Measurements from ENCODE around the gene POM121C. TPM values are rescaled to one million over a fixed set of nuclear protein-coding genes. Genes with fewer than 3 reads are reported as not detected.
"Not testable (repeated sequence)": the region's sequence is repeated elsewhere in the genome, so short reads cannot be mapped to it uniquely, and the experiment has no call there.

Gene POM121C
- polyA plus RNA-seq, 3 donors from 2014 or later = 3.8 to 38.0 (median 5.1) TPM

DNA sequence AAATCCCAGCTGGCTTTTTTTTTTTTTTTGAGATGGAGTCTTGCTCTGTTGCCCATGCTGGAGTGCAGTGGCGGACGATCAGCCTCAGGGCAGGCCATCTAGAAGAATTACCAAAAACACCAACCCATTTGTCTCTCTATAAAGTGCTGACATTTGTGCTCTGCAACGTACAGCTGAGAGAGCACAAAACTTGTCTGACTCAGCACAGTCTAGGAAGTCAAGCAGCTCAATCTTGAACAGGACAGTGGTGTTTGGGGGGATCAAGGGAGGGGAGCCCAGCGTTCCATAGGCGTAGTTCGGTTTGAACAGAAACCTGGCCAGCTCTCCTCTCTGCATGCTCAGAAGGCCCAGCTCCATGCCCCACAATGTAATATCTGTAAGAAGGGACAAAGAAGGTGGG is 92.9 kb downstream of the POM121C start:
- not testable (repeated sequence) for H3K27me3 Mint-ChIP-seq (ENCODE audit: low read depth in 3 of 3); H3K4me1 Mint-ChIP-seq; H3K9me3 Mint-ChIP-seq; H3K4me3 Mint-ChIP-seq; H3K27ac Mint-ChIP-seq; H3K36me3 Mint-ChIP-seq; DNase-seq

- not testable (repeated sequence) for H3K36me3 Mint-ChIP-seq; H3K27me3 Mint-ChIP-seq (ENCODE audit: low read depth in 3 of 3); H3K4me1 Mint-ChIP-seq; H3K4me3 Mint-ChIP-seq; DNase-seq; H3K9me3 Mint-ChIP-seq; H3K27ac Mint-ChIP-seq
These were observed 111.4 kb downstream of the POM121C start for GRCh38 chr7:75374519-75375317.

DNA sequence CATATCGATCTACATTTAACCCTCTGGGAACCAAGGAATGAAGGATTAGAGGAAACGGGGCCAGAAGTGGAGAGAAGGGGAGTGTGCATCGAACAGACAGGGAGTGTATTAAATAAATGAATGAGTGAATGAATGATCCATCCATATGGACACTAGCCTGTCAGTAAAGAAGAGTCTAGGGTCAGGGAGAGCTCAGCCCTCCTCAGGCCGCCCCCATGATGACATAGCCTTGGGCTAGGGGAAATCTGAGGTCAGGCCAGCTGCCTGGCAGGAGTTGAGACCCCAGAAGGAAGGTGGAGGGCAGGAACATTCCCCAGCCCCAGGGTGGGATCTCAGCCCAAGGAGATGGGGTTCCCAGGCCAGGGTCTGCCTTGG is 112.0 kb downstream of the POM121C start:
- not testable (repeated sequence) for H3K27ac Mint-ChIP-seq

DNA sequence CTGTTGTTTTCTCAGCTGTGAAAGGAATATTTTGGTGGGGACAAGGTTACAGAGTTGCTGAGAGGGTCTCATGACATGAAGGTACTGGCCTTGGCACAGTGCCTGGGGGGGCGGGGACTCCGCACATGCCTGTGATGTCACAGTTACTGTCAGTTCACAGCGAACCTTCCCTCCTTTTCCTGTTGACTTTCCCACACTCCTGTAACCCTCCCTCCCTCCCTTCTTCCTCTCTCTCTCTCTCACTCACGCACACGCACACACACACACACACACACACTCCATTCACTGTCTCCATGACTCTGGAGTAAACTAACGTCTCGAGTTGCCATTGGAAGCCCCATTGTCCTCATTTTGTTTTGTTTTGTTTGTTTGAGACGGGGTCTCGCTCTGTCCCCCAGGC is 118.8 kb downstream of the POM121C start:
- H3K36me3 Mint-ChIP-seq; H3K9me3 Mint-ChIP-seq; H3K27me3 Mint-ChIP-seq (ENCODE audit: low read depth in 3 of 3); DNase-seq; H3K27ac Mint-ChIP-seq; H3K4me1 Mint-ChIP-seq; H3K4me3 Mint-ChIP-seq: not testable (repeated sequence)

More for the DNA sequence above, 112.0 kb downstream of the POM121C start:
- DNase-seq; H3K27me3 Mint-ChIP-seq (ENCODE audit: low read depth in 3 of 3); H3K9me3 Mint-ChIP-seq; H3K4me3 Mint-ChIP-seq; H3K4me1 Mint-ChIP-seq; H3K36me3 Mint-ChIP-seq: not testable (repeated sequence)

Other genes with a start within 250 kb of the POM121C start
- 1 to 10 TPM in 1 of 3 donors, under 1 TPM in 2; 0.20 to 3.6 (median 0.69) TPM for gene TRIM73, start 90.7 kb downstream of the POM121C start, polyA plus RNA-seq
- gene SPDYE5, start 6.0 kb upstream of the POM121C start, polyA plus RNA-seq = not detected

Measured in immature natural killer cell (primary cell).